SK-N-SH (cell line): ENCODE results near the gene VGLL3. TPM values are rescaled to one million over a fixed set of nuclear protein-coding genes. Genes with fewer than 3 reads are reported as not detected.

ENCODE experiments used
- CTCF ChIA-PET: fragments of 300-600, 350-600 bp; formaldehyde crosslinking; extraction: SDS; loops from one replicate; lab custom pipeline; 2021; lab: Yijun Ruan, JAX
- POLR2A ChIA-PET: fragments of 350-600 bp; sonication (Branson Sonifier 250); formaldehyde crosslinking; extraction: SDS; loops from one replicate; lab custom pipeline; 2020; ENCODE audit warnings: antibody characterized with exemption, inconsistent platforms; lab: Yijun Ruan, JAX
- DNase-seq: peaks from one replicate; pipeline ENCODE4 v3.0.0; 2012
- H2AFZ ChIP-seq: fragments of 200-600 bp; sonication (generic); 2 replicates; pipeline ENCODE4 v1.8.1; 2016; ENCODE audit warnings: antibody characterized with exemption, mild to moderate bottlenecking, low read depth
- H3F3A ChIP-seq: fragments of 200-600 bp; sonication (generic); replicated peaks from 2 replicates; pipeline ENCODE3; 2016; ENCODE audit warnings: antibody characterized with exemption, mild to moderate bottlenecking; ENCODE audit not compliant: insufficient read depth
- H3K27ac ChIP-seq, 2 experiments: fragments of 200-500 bp in 1 of 2; fragments of 200-600 bp in 1 of 2; sonication (Bioruptor generic) in 1 of 2; sonication (generic), shearing (Covaris generic) in 1 of 2; 2 replicates each; pipeline versions ENCODE4 v1.5.1 to v1.6.1; 2014 to 2016; ENCODE audit warnings: low read depth in 2 of 2, inconsistent platforms in 1 of 2, low read length in 1 of 2, mild to moderate bottlenecking in 1 of 2, mixed read lengths in 1 of 2
- H3K27me3 ChIP-seq: fragments of 200-600 bp; sonication (generic), shearing (Covaris generic); 2 replicates; pipeline ENCODE4 v1.6.1; 2016; ENCODE audit warnings: mixed run types; ENCODE audit not compliant: insufficient read depth
- H3K36me3 ChIP-seq, 2 experiments: fragments of 200-500 bp in 1 of 2; fragments of 200-600 bp in 1 of 2; sonication (Bioruptor generic) in 1 of 2; sonication (generic) in 1 of 2; replicated peaks in 1 of 2; 2 replicates each; pipeline versions ENCODE3 to v1.5.1; 2014 to 2016; ENCODE audit warnings: low read length in 1 of 2, mild to moderate bottlenecking in 1 of 2; ENCODE audit not compliant: insufficient read depth in 2 of 2, control insufficient read depth in 1 of 2
- H3K4me1 ChIP-seq, 2 experiments: fragments of 200-500 bp in 1 of 2; fragments of 200-600 bp in 1 of 2; sonication (Bioruptor generic) in 1 of 2; sonication (generic), shearing (Covaris generic) in 1 of 2; 2 replicates each; pipeline versions ENCODE4 v1.5.1 to v1.6.1; 2014 to 2016; ENCODE audit warnings: low read depth in 1 of 2, low read length in 1 of 2, mixed run types in 1 of 2; ENCODE audit not compliant: insufficient read depth in 2 of 2, control insufficient read depth in 1 of 2
- H3K4me2 ChIP-seq: fragments of 200-600 bp; sonication (generic), shearing (Covaris generic); 2 replicates; pipeline ENCODE4 v1.6.1; 2017; ENCODE audit warnings: mixed run types
- H3K4me3 ChIP-seq, 2 experiments: fragments of 200-500 bp in 1 of 2; fragments of 200-600 bp in 1 of 2; sonication (Bioruptor generic) in 1 of 2; sonication (generic), shearing (Covaris generic) in 1 of 2; 2 replicates each; pipeline versions ENCODE4 v1.5.1 to v1.8.1; 2014 to 2016; ENCODE audit warnings: low read depth in 2 of 2, inconsistent platforms in 1 of 2, low read length in 1 of 2, mild to moderate bottlenecking in 1 of 2, mixed read lengths in 1 of 2, moderate library complexity in 1 of 2
- H3K79me2 ChIP-seq: fragments of 200-600 bp; sonication (generic); 2 replicates; pipeline ENCODE4 v1.8.1; 2017; ENCODE audit warnings: mild to moderate bottlenecking; ENCODE audit not compliant: insufficient read depth
- H3K9ac ChIP-seq: fragments of 200-600 bp; sonication (generic); 2 replicates; pipeline ENCODE4 v1.6.1; 2017; ENCODE audit warnings: mixed run types
- H3K9me2 ChIP-seq: fragments of 200-600 bp; sonication (generic); 2 replicates; pipeline ENCODE4 v1.6.1; 2017; ENCODE audit warnings: mixed run types
- H3K9me3 ChIP-seq: fragments of 200-600 bp; sonication (generic); 2 replicates; pipeline ENCODE4 v1.6.1; 2017; ENCODE audit warnings: mixed run types, mild to moderate bottlenecking, moderate library complexity
- H4K20me1 ChIP-seq: fragments of 200-600 bp; sonication (generic); 2 replicates; pipeline ENCODE4 v1.6.1; 2017; ENCODE audit warnings: mild to moderate bottlenecking, mixed run types; ENCODE audit not compliant: insufficient read depth
- FOSL2 ChIP-seq: IDR thresholded peaks from 2 replicates; pipeline ENCODE4 v1.4.0; 2012; ENCODE audit warnings: low read depth, mild to moderate bottlenecking, moderate library complexity, borderline replicate concordance
- FOXJ3 ChIP-seq: sonication (generic); formaldehyde crosslinking; IDR thresholded peaks from 2 replicates; pipeline ENCODE4 v1.5.1; 2020; ENCODE audit warnings: mild to moderate bottlenecking, missing genetic modification reagents
- NRF1 ChIP-seq: IDR thresholded peaks from 2 replicates; pipeline ENCODE4 v1.6.1; 2012; ENCODE audit warnings: low read depth, mild to moderate bottlenecking, low read length
- RFX5 ChIP-seq: IDR thresholded peaks from 2 replicates; pipeline ENCODE4 v1.6.1; 2012; ENCODE audit warnings: mild to moderate bottlenecking, improper control_type of control experiment, low read length
- RXRA ChIP-seq: IDR thresholded peaks from 2 replicates; pipeline ENCODE4 v1.4.0; 2012; ENCODE audit warnings: low read depth, mild to moderate bottlenecking, borderline replicate concordance
- SIN3A ChIP-seq: IDR thresholded peaks from 2 replicates; pipeline ENCODE4 v1.6.1; 2012; ENCODE audit warnings: low read depth, mild to moderate bottlenecking, low read length, moderate library complexity, borderline replicate concordance
- USF1 ChIP-seq: IDR thresholded peaks from 2 replicates; pipeline ENCODE4 v1.4.0; 2012; ENCODE audit warnings: low read depth, borderline replicate concordance
- YY1 ChIP-seq: IDR thresholded peaks from 2 replicates; pipeline ENCODE4 v1.4.0; 2012; ENCODE audit warnings: low read depth, mild to moderate bottlenecking
- WGBS: methylation state at CpG from one replicate; pipeline ENCODE4 v1.1.6; 2017; ENCODE audit warnings: low lambda C conversion rate; 5-methylcytosine and 5-hydroxymethylcytosine counted together
- polyA plus RNA-seq, 3 experiments: library from polyadenylated mRNA; depleted of rRNA; stranded (reverse); fragments of >200 nt; gene quantifications; 2 replicates each; pipeline ENCODE4 v1.2.3, GENCODE V29; 2012

Gene VGLL3
- polyA plus RNA-seq, 1 of the 3 experiments (the other 2 are of a cell fraction) = not detected

GRCh38 chr3:86954747-86955146 lies 36.2 kb downstream of the VGLL3 start:
- WGBS = 5% methylated on average over 2 of the region's 2 CpGs
- POLR2A ChIA-PET = no interaction called here
- Histone ChIP-seq H3K27ac (no peak overlapping the region), H2AFZ (no peak overlapping the region), H3K79me2 (no peaks in the 10 kb centered on the region), H3K4me2 (no peak overlapping the region), H3K4me1 (no peaks in the 10 kb centered on the region; a peak in 1 of 4 replicates), H3K36me3 (no peaks in the 10 kb centered on the region), H3K9me3 (no peaks in the 10 kb centered on the region), H4K20me1 (no peaks in the 10 kb centered on the region), H3K9me2 (no peaks in the 10 kb centered on the region), H3K4me3 (no peak overlapping the region), H3K9ac (no peak overlapping the region), H3K27me3 (peaks cover 12% of the 10 kb centered on the region; the same call in 1 of the 2 replicates), H3F3A (no peaks in the 10 kb centered on the region)
- CTCF ChIA-PET = no interaction called here
- no peak for DNase-seq
- TF ChIP-seq SIN3A (no peak), NRF1 (no peak), FOSL2 (no peak)

- no peaks in the 10 kb centered on the region for H3K79me2 ChIP-seq
- peaks cover 12% of the 10 kb centered on the region; the same call in 1 of the 2 replicates for H3K27me3 ChIP-seq
- no peak overlapping the region for H3K4me2 ChIP-seq
- H3K9me2 ChIP-seq = no peaks in the 10 kb centered on the region
- no peak for DNase-seq
- H4K20me1 ChIP-seq = no peaks in the 10 kb centered on the region
- TF ChIP-seq YY1 (no peak), USF1 (no peak), RFX5 (no peak), FOXJ3 (CRISPR knock-in tag) (no peak)
- H3K27ac ChIP-seq = no peak overlapping the region
- no peaks in the 10 kb centered on the region for H3K36me3 ChIP-seq
- no peaks in the 10 kb centered on the region for H3K9me3 ChIP-seq
- ChIA-PET CTCF (no interaction called here), POLR2A (no interaction called here)
- H3F3A ChIP-seq = no peaks in the 10 kb centered on the region
- WGBS = 8% methylated on average over 1 of the region's 1 CpG
- no peak overlapping the region for H2AFZ ChIP-seq
- no peak overlapping the region for H3K9ac ChIP-seq
- H3K4me3 ChIP-seq = no peak overlapping the region
- H3K4me1 ChIP-seq = no peaks in the 10 kb centered on the region; a peak in 1 of 4 replicates
Measured at GRCh38 chr3:86954226-86954625, 36.7 kb downstream of the VGLL3 start.

- CTCF ChIA-PET = no interaction called here
- H3K79me2 ChIP-seq = no peaks in the 10 kb centered on the region
- H3K4me3 ChIP-seq = no peak overlapping the region
- H2AFZ ChIP-seq = no peak overlapping the region
- H3K27ac ChIP-seq = no peak overlapping the region
- H3K9ac ChIP-seq = no peak overlapping the region
- no peak for TF ChIP-seq RXRA
- DNase-seq = no peak
- H3K4me1 ChIP-seq = no peaks in the 10 kb centered on the region; a peak in 1 of 4 replicates
- H3F3A ChIP-seq = no peaks in the 10 kb centered on the region
- POLR2A ChIA-PET = no interaction called here
- H3K27me3 ChIP-seq = peaks cover 10% of the 10 kb centered on the region; the same call in 1 of the 2 replicates
- H3K9me3 ChIP-seq = no peaks in the 10 kb centered on the region
- H3K4me2 ChIP-seq = no peak overlapping the region
- H3K36me3 ChIP-seq = no peaks in the 10 kb centered on the region
- H4K20me1 ChIP-seq = no peaks in the 10 kb centered on the region
- H3K9me2 ChIP-seq = no peaks in the 10 kb centered on the region
Measured at GRCh38 chr3:86951322-86951721, 39.6 kb downstream of the VGLL3 start.
